ENCODE results near the gene DAP3.
"Not testable (repeated sequence)": the region's sequence is repeated elsewhere in the genome, so short reads cannot be mapped to it uniquely, and the experiment has no call there.

DAP3 gene

DNA sequence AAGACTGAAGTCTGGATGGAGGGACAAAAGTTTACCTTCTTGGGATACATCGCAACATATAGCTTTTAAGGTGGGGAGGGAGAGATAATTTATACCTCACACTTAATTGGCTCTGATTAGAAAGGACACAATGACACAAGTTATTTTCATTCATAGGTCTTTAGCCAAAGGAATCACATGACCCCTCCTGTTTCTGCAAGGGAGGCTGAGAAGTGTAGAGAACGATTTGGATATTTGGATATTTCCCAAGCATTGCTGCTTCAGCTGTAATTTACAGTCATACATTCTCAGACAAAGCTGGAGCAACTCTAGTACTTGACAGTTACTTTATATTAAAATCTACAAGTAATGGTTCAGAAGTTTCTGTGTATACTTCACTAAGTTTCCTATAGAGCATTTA is 24.2 kb downstream of the DAP3 start:
- Histone ChIP-seq H3K4me3 (ENCODE audit: low read depth, low read length) (no peak overlapping the region), H3K36me3 (ENCODE audit: control insufficient read depth in 2 of 2, insufficient read depth in 1 of 2, low read length in 2 of 2) (peaks cover 9 to 39% of the 10 kb centered on the region in 2 experiments; a peak in 2 of 3 replicates), H3K27ac (ENCODE audit: extremely low read depth, low read depth, low read length) (no peak overlapping the region), H3K4me1 (ENCODE audit: control insufficient read depth, insufficient read depth, low read length) (no peaks in the 10 kb centered on the region), H3K9me3 (ENCODE audit: control insufficient read depth, insufficient read depth, low read depth, low read length) (no peaks in the 10 kb centered on the region)
- CTCF ChIA-PET, result interaction anchor here (0.7 to 1.1 kb wide), 3 partner anchors 16 to 117 kb away, joined by 3 to 6 read pairs (median 3); no protein-coding TSS in a partner anchor
- TF ChIP-seq ZNF585B (tag by site-specific recombination; IDR thresholded peaks at IDR 0.05), result no peak
- TF ChIP-seq ZNF302 (tag by site-specific recombination; IDR thresholded peaks at IDR 0.05; ENCODE audit: low read depth), result no peak
- TF ChIP-seq ZSCAN23 (tag by site-specific recombination; IDR thresholded peaks at IDR 0.05), result no peak
- TF ChIP-seq ZNF677 (tag by site-specific recombination; IDR thresholded peaks at IDR 0.05), result no peak
- no peak for TF ChIP-seq ZNF785 (tag by site-specific recombination; IDR thresholded peaks at IDR 0.05)
- TF ChIP-seq EGR2 (tag by site-specific recombination; IDR thresholded peaks at IDR 0.05; ENCODE audit: low read depth), result no peak
- no peak for TF ChIP-seq SP7 (tag by site-specific recombination; IDR thresholded peaks at IDR 0.05)
- no peak for TF ChIP-seq ZNF112 (tag by site-specific recombination; IDR thresholded peaks at IDR 0.05)
- POLR2A ChIA-PET, result no interaction called here

DNA sequence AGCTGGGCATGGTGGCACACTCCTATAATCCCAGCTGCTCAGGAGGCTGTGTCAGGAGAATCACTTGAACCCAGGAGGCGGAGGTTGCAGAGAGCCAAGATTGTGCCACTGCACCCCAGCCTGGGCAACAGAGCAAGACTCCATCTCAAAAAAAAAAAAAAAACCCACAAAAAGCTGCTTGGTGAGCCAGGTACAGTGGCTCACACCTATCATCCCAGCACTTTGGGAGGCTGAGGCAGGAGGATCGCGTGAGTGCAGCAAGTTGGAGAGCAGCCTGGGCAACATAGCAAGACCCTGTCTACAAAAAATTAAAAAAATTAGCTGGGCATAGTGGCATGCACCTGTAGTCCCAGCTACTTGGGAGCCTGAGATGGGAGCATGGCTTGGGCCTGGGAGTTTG is 26.2 kb downstream of the DAP3 start:
- CTCF ChIA-PET, result interaction anchor here (0.6 to 2.2 kb wide), 3 partner anchors 10 to 415 kb away, joined by 3 to 6 read pairs (median 3); no protein-coding TSS in a partner anchor

DNA sequence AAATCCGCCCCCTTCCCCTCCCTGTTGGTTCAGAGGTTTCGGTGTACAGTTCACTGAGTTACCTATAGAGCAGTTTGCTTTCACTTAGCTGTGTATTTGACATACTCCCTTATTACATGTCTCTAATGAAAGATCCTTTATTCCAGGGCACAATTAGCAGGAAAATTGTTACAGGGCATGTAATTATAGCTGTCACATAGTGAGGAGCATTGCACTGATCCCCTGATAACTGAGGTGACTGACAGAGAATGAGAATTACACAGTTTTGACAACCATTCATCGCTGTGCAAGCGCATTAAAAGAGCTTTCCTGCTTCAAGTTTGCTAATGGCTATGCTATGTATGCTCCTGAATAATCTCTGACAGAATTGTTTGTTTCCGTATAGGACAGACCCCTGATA is 26.9 kb downstream of the DAP3 start:
- ChIA-PET POLR2A (no interaction called here), CTCF (interaction anchor here (0.6 to 2.2 kb wide), 3 partner anchors 10 to 414 kb away, joined by 3 to 6 read pairs (median 3); no protein-coding TSS in a partner anchor)
- Histone ChIP-seq H3K36me3 (ENCODE audit: control insufficient read depth in 2 of 2, insufficient read depth in 1 of 2, low read length in 2 of 2) (peaks cover 4 to 45% of the 10 kb centered on the region in 2 experiments; a peak in 2 of 3 replicates), H3K9me3 (ENCODE audit: control insufficient read depth, insufficient read depth, low read depth, low read length) (no peaks in the 10 kb centered on the region), H3K4me1 (ENCODE audit: control insufficient read depth, insufficient read depth, low read length) (no peaks in the 10 kb centered on the region), H3K4me3 (ENCODE audit: low read depth, low read length) (no peak overlapping the region), H3K27ac (ENCODE audit: extremely low read depth, low read depth, low read length) (no peak overlapping the region)
- TF ChIP-seq SP7 (tag by site-specific recombination; IDR thresholded peaks at IDR 0.05), result peak; percentile 84
- no peak for TF ChIP-seq OVOL3 (tag by site-specific recombination; IDR thresholded peaks at IDR 0.05)
- TF ChIP-seq, protein P1, sequence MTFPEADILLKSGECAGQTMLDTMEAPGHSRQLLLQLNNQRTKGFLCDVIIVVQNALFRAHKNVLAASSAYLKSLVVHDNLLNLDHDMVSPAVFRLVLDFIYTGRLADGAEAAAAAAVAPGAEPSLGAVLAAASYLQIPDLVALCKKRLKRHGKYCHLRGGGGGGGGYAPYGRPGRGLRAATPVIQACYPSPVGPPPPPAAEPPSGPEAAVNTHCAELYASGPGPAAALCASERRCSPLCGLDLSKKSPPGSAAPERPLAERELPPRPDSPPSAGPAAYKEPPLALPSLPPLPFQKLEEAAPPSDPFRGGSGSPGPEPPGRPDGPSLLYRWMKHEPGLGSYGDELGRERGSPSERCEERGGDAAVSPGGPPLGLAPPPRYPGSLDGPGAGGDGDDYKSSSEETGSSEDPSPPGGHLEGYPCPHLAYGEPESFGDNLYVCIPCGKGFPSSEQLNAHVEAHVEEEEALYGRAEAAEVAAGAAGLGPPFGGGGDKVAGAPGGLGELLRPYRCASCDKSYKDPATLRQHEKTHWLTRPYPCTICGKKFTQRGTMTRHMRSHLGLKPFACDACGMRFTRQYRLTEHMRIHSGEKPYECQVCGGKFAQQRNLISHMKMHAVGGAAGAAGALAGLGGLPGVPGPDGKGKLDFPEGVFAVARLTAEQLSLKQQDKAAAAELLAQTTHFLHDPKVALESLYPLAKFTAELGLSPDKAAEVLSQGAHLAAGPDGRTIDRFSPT (tag by site-specific recombination; IDR thresholded peaks at IDR 0.05), result no peak

More for the DNA sequence above, 26.2 kb downstream of the DAP3 start:
- not testable (repeated sequence) for H3K4me1 ChIP-seq (ENCODE audit: control insufficient read depth, insufficient read depth, low read length); H3K4me3 ChIP-seq (ENCODE audit: low read depth, low read length); H3K9me3 ChIP-seq (ENCODE audit: control insufficient read depth, insufficient read depth, low read depth, low read length); H3K27ac ChIP-seq (ENCODE audit: extremely low read depth, low read depth, low read length)
- H3K36me3 ChIP-seq (ENCODE audit: control insufficient read depth in 2 of 2, insufficient read depth in 1 of 2, low read length in 2 of 2), result peaks cover 4 to 41% of the 10 kb centered on the region in 2 experiments; a peak in 2 of 3 replicates
- TF ChIP-seq ZNF121 (tag by site-specific recombination; IDR thresholded peaks at IDR 0.05), result peak; percentile 69; the same call in 1 of the 2 replicates
- POLR2A ChIA-PET, result interaction anchor here (0.6 to 0.7 kb wide), 2 partner anchors 11 to 266 kb away, joined by 3 to 4 read pairs; no protein-coding TSS in a partner anchor

DNA sequence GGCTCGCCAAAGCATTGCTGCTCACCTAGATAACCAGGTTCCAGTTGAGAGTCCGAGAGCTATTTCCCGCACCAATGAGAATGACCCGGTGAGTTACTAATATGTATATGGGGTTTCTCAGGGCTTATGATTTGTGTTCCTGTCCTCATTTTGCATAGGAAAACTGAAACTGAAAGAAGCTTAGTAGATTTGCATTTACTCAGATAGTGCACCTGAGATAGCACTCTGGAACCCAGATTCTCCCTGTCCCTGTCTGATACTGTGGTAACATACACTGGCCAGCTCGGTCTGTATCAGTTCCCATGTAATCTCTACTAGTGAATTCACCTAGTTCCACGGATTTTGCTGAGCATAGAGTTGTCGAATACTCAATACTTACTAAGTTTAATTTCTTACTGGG is 28.1 kb downstream of the DAP3 start:
- no peaks in the 10 kb centered on the region for H3K4me1 ChIP-seq (ENCODE audit: control insufficient read depth, insufficient read depth, low read length)
- no peak overlapping the region for H3K27ac ChIP-seq (ENCODE audit: extremely low read depth, low read depth, low read length)
- H3K9me3 ChIP-seq (ENCODE audit: control insufficient read depth, insufficient read depth, low read depth, low read length), result no peaks in the 10 kb centered on the region
- H3K36me3 ChIP-seq (ENCODE audit: control insufficient read depth in 2 of 2, insufficient read depth in 1 of 2, low read length in 2 of 2), result peaks cover 7 to 53% of the 10 kb centered on the region in 2 experiments
- POLR2A ChIA-PET, result interaction anchor here (0.7 kb wide), 1 partner anchor 21 kb away, joined by 3 read pairs; no protein-coding TSS in a partner anchor
- no peak overlapping the region for H3K4me3 ChIP-seq (ENCODE audit: low read depth, low read length)
- CTCF ChIA-PET, result no interaction called here
- TF ChIP-seq ZFP41 (tag by site-specific recombination; IDR thresholded peaks at IDR 0.05; ENCODE audit: borderline replicate concordance), result no peak
- TF ChIP-seq GLI2 (tag by site-specific recombination; IDR thresholded peaks at IDR 0.05; ENCODE audit: borderline replicate concordance, low read depth), result no peak
- no peak for TF ChIP-seq BCL11B (tag by site-specific recombination; IDR thresholded peaks at IDR 0.05; ENCODE audit: low read depth)
- no peak for TF ChIP-seq SETDB1 (IDR thresholded peaks at IDR 0.05; ENCODE audit: insufficient read length, low read length)
- no peak for TF ChIP-seq EGR2 (tag by site-specific recombination; IDR thresholded peaks at IDR 0.05; ENCODE audit: low read depth)
- no peak for TF ChIP-seq ZNF585B (tag by site-specific recombination; IDR thresholded peaks at IDR 0.05)
- no peak for TF ChIP-seq YY1 (tag by site-specific recombination; IDR thresholded peaks at IDR 0.05)

DNA sequence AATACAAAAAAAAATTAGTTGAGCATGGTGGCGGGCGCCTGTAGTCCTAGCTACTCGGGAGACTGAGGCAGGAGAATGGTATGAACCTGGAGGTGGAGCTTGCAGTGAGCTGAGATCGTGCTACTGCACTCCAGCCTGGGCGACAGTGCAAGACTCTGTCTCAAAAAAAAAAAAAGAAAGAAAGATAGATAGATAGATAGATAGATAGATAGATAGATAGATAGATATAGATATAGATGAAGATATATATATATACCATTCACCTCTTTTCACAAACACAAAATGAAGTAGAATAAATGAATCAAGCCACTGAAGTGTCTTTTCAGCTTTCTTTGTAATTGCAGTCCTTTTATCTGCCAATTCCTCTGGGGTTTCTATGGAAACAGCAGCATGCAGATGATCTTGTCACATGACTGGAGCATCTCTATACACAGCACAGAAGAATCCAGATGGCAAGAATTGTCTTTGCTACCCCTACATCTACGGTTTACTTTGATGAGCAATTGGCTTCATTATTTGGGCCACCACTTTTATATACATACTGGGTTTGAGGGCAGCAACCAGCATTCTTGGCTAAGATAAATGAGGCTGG is 29.7 kb downstream of the DAP3 start:
- H3K27ac ChIP-seq (ENCODE audit: extremely low read depth, low read depth, low read length); H3K4me1 ChIP-seq (ENCODE audit: control insufficient read depth, insufficient read depth, low read length); CTCF ChIA-PET; POLR2A ChIA-PET; H3K4me3 ChIP-seq (ENCODE audit: low read depth, low read length); H3K9me3 ChIP-seq (ENCODE audit: control insufficient read depth, insufficient read depth, low read depth, low read length): not testable (repeated sequence)
- peaks cover 18 to 54% of the 10 kb centered on the region in 2 experiments for H3K36me3 ChIP-seq (ENCODE audit: control insufficient read depth in 2 of 2, insufficient read depth in 1 of 2, low read length in 2 of 2)
